GM20000 (cell line): Measurements from ENCODE around the gene KREMEN1.

ENCODE experiments used
- DNase-seq: peaks from one replicate; pipeline ENCODE4 v3.0.0; 2012; ENCODE audit warnings: low spot score
- CTCF ChIP-seq: IDR thresholded peaks from 2 replicates; pipeline ENCODE4 v1.5.1; 2012; ENCODE audit warnings: mild to moderate bottlenecking, control low read depth; ENCODE audit errors: extremely low read depth, missing control alignments

KREMEN1 gene

GRCh38 chr22:29089507-29089906, 16.7 kb downstream of the KREMEN1 start:
- DNase-seq = no peak
- TF ChIP-seq CTCF = no peak

- DNase-seq = no peak
- TF ChIP-seq CTCF = no peak
Observed at GRCh38 chr22:29090039-29090438, 17.2 kb downstream of the KREMEN1 start.

- no peak for TF ChIP-seq CTCF
- no peak for DNase-seq
Observed at GRCh38 chr22:29092243-29092642, 19.4 kb downstream of the KREMEN1 start.

DNA sequence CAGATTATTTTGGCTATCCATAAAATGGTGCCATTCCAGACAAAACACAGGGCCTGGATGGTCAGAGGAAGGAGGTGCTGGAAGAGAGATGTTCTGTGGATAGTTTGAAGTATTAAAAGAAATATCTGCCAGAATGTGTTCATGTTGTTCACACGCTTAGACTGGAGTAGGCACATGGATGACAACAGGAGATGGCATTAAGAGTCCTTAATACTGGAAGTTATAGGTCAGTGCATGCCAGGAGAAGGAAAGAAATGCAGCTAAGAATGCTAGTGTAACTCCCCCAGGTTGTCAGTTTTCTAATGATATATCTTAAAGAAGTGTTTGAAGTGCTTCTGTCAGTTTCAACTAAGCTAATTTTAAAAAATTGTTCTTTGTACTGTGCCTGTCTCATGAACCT, 20.2 kb downstream of the KREMEN1 start:
- TF ChIP-seq CTCF = no peak
- DNase-seq = no peak

- no peak for DNase-seq
- no peak for TF ChIP-seq CTCF
Observed at GRCh38 chr22:29093501-29094300, 20.9 kb downstream of the KREMEN1 start.

DNA sequence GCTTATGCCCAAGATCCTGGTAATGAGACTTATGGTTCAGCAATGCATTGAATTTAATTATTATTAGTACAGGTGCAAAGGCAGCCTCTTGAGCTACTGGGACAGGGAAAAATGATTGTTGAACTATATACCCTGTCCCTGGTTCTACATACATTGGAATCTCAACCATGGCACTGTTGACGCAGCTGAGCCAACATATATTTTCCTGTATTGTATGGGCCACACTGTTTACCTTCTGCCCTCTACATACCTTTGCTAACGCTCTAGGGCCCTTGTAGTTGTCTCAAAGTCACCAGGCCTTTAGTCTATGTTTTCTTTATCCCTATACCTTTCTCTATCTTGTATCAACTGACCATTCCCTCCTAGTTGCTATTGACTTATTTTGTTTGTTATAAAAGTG, 22.6 kb downstream of the KREMEN1 start:
- no peak for DNase-seq
- TF ChIP-seq CTCF = no peak

GRCh38 chr22:29096736-29097669, 24.2 kb downstream of the KREMEN1 start:
- no peak for DNase-seq
- TF ChIP-seq CTCF = no peak
